ENCODE measurements around the gene PTPN20.
"Not testable (repeated sequence)": the region's sequence is repeated elsewhere in the genome, so short reads cannot be mapped to it uniquely, and the experiment has no call there.

The PTPN20 gene, protein sequence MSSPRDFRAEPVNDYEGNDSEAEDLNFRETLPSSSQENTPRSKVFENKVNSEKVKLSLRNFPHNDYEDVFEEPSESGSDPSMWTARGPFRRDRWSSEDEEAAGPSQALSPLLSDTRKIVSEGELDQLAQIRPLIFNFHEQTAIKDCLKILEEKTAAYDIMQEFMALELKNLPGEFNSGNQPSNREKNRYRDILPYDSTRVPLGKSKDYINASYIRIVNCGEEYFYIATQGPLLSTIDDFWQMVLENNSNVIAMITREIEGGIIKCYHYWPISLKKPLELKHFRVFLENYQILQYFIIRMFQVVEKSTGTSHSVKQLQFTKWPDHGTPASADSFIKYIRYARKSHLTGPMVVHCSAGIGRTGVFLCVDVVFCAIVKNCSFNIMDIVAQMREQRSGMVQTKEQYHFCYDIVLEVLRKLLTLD

DNA sequence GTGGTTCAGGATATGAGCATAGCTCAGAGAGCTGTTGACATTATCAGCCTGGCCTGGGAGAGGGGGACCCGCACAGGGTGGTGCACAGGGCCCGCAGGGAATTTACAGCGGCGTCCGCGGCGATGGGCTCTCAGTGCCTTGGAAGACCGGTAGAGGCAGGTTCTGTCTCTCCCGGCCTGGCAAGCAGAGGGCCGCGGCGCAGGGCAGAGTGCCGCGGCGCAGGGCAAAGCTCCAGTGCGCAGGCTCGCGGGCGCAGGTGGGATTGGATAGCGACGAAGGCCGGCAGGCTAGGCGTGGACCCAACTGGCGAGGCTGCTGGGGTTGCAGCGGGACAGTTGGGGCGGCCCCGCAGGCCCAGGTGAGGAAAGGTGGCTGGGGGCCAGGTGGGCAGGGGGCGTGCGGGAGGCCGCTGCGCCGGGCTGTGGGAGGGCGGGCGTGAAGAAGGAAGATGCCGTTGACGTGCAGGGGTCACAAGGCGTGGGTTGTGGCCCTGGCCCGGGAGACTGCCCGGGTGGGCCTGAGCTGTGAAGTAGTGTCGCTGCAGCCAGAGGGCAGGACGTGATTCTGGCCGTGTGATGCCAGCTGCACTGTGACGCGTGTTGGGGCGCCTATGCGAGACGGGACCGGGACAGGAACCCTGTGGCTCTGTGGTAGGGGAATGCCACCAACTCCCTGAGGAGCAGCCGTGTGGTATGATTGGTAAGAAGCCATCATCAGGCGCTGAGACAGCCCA lies at the start of gene PTPN20:
Gene PTPN20, plus strand, starts transcription at position 285 of the 733 bp plus-strand sequence. CDS start 21,072 bp downstream, outside the sequence.
- peak in 1 of 2 experiments; percentile 21 for DNase-seq

DNA sequence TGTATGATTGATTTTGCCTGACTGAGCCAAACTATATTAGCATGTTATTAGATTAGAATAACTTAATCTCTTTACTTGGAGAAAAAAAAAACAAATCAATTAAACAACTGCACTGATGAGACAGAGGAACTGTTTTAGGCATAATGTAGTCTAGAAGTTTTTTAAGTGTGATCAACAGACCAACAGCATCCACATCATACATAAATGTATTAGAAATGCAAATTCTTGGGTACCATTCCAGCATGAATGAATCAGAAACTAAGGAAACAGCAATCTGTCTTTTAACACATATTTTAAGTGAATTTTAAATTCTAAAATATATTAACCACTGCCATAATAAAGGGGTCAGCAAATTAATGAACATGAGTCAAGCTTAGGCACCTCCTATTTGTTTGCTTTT lies 41.5 kb upstream of the PTPN20 start:
- DNase-seq = not testable (repeated sequence)

DNA sequence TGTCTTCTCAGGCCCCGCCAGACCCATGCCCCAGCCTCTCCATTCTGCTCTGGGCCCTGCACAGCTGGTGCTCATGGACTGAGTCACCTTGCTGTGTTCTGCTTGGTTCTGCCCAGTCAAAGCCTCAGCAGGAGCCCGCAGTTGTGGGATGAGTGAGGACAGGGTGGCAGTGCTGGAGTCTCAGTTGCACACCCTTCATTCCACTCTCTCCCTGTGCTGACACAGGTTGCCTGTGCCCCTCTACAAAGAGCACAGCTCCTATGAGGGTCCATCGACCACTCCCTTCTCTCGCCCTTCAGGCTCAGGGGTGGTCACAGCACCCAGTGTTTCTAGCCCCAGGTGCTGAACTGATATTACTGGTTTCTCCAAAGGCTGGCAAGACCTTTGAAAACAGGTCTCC lies 39.6 kb upstream of the PTPN20 start:
- DNase-seq = not testable (repeated sequence)

DNA sequence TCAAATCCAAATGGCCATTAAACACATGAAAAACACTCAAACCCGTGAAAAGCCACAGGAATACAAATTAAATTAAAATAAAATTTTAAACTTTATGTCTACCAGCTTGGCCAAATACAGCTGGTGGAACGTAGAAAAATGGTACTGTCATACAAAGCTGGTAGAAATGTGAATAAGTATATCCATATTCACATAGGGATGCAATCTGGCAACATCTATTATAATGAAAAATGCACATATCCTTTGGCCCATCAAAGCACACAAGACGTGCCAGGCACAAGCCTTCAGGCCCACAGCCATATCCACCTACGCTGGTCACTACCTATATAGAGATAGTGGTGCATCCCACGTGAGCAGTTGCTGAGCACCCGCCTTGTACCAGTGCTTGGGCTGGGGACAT lies 35.9 kb upstream of the PTPN20 start:
- not testable (repeated sequence) for DNase-seq

DNA sequence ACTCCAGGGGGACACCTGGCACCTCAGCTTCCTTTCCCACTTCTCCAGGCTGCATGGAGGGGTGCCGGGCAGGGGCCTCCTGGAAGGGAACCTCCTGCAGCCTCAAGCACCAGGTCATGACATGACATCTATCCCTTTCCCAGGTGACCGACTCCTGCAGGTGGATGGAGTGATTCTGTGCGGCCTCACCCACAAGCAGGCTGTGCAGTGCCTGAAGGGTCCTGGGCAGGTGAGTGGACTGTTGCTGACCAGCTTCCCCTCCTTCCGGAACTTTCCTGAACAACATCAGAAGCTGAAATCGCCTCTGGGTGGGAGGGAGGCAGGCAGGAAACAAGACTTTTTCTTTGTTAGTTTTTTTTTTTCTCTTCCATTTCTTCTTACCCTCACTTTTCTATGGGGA lies 34.5 kb upstream of the PTPN20 start:
- not testable (repeated sequence) for DNase-seq

DNA sequence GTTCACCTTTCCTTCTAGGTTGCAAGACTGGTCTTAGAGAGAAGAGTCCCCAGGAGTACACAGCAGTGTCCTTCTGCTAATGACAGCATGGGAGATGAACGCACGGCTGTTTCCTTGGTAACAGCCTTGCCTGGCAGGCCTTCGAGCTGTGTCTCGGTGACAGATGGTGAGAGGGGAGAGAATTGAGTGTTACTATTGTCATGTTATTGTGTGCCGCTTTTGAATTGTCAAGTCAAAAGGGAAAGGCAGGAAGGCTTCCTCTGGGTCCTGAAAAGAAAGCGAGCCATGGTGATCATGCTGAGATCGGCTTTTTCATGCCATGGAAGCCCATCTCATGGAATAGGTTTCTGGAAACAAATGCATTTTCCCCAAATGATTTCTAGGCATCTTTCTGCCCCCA lies 32.5 kb upstream of the PTPN20 start:
- DNase-seq = not testable (repeated sequence)

DNA sequence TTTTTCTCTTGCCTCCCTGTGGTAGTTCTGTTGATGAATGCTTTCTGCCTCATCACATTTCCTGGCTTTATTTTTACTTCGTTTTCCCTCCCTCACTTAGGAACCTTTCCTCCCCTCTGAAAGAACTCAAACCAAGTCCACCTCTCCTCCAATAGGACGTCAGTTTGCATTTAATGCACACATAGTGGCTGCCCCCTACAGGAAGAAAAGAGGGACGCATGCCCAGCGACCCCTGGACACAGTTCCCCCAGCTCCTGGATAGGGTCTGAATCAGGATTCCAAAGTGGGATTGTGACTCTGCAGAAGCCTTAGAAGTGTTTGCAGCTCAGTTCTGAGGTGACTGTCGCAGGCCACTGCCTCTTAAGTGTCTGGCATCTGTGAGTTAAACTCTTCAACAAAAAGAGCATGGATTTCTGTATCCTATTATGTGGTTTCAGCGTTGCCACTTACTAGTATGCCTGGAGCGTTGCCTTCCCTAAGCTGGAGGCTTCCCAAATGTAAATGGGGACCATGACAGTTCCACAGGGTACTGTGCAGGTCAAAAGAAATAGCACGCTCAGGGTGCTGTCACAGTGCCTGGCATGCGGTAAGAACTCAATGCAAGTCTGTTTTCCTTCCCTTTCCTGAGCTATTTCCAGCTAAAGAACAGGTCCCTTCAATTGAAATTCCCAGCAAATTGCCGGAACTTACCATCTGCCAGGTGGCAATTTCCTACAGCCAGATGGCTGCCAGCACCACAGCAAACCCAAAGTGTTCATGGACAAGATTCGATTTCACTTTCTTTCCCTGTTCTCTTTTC lies 20.2 kb upstream of the PTPN20 start:
- peak; percentile 37 to 45 for DNase-seq

DNA sequence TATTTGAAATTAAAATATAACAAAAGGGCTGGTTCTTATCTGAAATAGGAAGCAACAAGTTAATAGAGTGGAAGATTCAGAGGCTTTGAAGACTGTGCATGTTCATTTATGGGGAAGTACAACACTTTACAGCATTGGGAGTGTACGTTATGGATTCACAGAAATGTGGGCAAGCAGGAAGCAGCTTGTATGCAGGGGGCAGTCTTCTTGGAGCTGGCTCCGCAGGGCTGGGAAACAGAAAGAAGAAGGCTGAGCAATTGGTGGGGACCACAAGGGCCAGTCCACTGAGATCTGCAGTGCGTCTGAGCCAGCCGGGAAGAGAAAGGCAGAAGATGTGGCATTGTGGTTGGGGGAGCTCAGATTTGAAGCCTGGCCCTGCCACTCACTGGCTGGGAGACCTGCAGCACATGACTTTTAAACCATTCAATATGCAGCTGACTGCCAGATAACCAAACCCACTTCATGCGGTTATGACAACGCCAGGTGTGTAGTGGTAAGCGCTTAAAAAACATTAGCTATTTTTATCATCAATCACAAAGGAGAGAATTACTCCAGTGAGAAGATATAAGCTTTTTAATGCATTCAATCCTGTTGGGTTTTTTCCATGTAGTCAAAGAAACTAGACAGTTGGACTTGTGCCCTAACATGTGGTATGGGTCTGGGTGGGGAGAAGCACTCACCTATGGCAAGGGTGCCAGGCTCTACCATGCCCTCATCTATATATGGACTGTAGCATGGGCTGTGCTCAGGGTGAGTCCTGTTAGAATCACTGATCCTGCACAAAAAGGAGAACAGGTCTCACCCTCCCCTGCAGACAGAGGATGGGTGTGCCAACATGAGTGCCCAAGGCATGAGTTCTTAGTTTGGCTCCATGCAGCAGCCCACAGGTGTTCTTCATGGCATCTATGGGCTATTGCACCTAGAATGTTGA lies 14.2 kb upstream of the PTPN20 start:
- not testable (repeated sequence) for DNase-seq

DNA sequence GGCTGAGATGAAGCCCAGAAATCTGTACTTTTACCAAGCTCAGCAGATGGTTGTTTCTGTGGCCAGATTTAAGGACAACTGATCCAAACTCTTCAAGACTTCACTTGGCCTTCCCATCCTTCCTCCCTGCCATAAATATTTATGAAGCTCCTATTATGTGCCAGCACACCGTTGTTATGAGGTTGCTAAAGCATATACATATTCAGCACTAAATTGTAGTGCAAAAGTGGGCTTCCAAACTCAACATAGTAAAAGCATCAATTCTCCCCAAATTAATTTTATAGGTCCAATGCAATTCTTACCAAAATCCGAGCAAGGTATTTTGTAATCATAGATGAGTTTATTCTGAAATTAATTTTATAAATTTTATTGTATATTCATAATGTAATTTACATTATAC lies 10.0 kb upstream of the PTPN20 start:
- not testable (repeated sequence) for DNase-seq

DNA sequence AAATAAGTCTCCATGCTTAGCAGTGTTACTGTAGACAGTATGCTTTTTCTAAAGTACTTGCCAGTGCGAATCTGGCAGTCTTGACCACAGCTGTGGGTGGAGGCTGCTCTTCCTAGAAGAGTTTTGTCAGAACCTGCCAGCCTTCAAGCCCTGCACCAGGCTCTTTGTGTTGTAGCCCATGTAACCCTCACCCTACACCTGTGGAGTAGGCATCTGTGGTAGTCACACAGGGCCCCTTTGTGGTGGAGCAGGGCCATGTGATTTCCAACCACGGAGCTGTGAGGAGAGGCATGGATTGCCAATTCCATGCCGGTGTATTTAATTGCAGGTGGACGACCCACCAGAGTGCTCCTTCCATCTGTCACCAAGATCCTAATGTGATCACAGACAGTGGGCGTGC lies 7.4 kb upstream of the PTPN20 start:
- DNase-seq = not testable (repeated sequence)

DNA sequence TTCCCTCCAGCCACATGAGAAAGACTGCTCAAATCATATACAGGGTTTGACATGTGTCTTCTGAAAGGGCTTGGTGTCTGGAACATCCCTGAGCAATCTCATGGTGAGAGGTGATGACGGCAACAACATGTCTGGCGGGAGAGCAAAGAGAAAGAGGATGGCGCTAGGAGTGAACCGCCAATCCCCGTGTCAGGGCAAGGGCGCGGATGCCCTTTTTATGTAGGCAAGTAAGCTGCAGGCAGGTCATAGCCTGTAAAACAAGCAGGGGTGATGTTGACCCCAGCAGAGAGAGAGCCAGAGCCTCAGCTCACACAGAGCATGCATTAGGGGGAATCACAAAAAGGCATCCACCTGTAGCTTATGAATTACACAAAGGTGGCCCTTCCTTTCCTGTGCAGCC lies 4.9 kb upstream of the PTPN20 start:
- DNase-seq = not testable (repeated sequence)

DNA sequence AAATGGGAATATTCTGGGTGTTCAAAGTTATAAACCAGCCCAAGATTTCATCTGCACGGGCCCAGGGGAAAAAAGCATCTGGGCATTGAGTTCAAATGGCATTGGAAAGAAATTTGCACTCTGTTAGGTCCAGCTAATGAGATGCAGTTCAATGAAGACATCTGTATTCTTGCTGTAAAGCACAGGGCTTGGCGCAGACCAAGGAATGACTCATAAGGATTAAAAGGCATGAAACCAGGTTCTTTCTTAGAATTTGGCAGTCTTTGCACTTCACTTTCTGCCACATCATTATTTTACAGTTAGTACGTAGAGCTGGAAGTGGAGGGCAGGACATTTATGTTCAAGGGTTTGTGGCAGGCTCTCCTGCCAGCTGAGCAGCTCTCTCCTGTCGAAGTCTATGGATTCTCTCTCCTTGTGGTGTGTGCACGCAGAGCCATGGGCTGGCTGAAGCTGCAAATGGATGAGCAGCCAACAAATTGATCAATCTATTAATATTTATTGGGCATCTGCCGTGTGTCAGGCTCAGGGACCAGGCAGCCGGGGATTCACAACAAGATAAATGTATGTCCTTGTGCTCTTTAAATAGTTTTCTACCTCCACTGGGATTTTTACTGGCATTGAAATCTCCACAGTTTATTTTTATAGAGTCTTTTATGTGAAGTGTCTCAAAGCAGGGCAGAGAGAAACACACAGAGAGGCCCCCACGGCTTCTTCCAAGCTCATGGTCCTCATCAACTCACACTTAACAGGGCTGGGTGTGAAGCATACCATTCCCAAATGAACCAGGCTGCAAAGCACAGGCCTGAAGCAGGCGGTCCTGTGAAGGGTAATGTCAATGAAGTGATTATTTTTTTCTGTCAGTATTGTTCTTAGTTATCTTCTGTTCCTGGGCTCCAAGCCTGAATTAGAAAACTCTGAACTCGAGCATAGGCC lies 3.8 kb upstream of the PTPN20 start:
- DNase-seq = not testable (repeated sequence)

DNA sequence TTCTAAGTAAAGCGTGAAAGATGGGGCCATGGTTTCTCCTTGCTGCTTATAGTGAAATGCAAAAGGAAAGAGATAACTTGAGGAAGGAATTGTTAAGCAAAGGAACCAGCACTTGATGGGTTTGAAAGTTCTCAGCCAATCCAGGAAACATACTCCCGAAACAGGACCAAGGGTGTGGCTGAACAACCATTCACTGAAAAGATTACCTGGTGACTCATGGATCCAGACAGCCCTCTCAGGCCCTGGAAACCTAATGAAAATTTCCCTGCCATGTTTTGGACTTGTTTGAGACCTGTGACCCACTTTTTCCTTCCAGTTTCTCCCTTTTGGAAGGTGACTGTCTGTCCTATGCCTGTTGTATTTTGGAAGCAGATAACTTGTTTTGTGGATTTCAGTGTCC lies 11.3 kb downstream of the PTPN20 start:
- DNase-seq = not testable (repeated sequence)

DNA sequence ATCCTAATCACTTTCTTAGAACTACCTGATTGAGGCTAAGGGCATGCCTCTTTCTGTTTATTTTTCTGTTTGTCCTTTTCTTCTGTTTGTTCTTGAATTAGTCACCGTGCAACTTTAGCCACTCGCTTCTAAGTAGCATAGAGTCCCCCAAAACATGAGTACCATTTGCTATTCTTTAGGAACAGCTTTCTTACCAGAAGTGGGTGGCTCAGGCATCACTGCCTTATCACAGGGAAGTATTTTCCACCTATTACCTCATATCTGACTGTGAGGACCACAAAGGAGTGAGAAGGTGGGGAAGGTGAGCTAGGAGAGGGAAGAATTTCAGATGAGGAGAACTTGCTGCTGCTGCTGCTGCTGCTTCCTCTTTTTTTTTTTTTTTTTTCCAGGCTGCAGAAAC lies 13.9 kb downstream of the PTPN20 start:
- DNase-seq = not testable (repeated sequence)

DNA sequence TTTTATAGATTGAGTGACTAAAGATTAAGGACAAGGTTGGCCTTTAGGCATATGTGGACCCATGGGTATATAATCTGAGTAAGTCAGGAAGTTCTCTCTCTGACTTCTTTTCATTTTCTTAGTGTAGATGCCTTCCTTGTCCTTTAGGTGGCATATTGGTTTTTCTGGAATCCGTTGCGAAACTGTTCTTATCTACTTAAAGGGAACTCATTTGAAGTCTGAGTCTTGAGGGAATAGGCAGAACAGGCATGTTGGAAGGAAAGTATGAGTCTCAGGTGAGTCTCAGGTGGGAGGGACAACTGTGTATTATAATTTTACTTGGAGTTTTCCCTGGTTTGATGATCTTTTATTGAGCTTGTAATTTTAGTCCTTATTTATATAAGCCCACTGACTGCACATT lies 14.6 kb downstream of the PTPN20 start:
- not testable (repeated sequence) for DNase-seq

DNA sequence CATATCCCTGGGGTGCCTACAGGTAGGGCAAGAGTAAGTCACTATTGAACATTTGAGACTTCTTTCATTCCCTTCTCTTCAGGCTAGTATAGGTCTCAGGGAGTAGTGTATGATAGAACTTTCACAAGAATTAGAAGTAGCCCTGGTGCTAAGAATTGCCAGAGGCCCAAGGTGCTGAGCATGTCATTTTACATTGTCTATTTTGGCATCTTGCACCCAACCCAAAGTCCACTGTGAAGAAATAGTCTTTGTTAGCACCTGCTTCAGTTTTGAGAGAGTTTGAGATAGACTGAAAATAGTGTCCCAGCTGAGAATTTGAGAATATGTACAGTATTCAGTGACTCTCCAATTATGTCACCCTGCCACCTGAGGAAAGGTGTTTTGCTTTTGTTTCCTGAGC lies 17.6 kb downstream of the PTPN20 start:
- DNase-seq = not testable (repeated sequence)

DNA sequence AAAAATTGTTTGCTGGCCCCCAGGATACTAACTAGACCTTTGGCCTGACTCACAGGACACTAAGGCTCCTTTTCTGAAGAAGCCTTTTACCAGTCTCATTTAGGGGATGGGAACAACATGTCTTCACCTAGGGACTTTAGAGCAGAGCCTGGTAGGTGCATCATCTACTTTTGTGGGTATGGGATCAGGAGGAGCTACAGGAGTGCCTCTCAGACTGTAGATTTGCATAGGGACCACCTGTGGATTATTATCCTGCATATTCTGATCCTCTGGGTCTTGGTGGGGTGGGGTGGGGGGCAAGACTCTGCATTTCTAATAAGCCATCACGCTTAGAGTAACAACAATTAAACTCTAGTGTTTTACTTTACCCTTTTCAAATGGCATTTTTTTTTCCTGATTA lies 21.2 kb downstream of the PTPN20 start:
- not testable (repeated sequence) for DNase-seq

DNA sequence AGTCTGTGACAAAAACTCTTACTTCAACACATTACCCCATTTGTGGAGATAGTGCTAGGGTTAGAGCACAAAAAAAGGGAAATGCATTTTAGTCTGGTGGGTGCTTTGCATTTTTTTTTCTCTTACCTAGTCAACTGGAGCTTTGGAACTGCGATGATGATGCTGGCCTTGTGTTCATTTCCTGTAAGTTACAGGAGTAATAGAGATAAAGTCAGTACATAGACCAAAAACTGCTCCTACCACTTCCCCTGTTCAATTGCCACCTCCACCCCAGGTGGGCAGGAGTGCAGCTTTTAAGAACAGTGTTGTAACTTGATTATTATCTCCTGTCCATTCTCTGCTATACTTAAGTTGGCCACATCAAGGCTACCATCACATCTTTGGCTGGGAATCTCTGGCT lies 29.9 kb downstream of the PTPN20 start:
- not testable (repeated sequence) for DNase-seq

DNA sequence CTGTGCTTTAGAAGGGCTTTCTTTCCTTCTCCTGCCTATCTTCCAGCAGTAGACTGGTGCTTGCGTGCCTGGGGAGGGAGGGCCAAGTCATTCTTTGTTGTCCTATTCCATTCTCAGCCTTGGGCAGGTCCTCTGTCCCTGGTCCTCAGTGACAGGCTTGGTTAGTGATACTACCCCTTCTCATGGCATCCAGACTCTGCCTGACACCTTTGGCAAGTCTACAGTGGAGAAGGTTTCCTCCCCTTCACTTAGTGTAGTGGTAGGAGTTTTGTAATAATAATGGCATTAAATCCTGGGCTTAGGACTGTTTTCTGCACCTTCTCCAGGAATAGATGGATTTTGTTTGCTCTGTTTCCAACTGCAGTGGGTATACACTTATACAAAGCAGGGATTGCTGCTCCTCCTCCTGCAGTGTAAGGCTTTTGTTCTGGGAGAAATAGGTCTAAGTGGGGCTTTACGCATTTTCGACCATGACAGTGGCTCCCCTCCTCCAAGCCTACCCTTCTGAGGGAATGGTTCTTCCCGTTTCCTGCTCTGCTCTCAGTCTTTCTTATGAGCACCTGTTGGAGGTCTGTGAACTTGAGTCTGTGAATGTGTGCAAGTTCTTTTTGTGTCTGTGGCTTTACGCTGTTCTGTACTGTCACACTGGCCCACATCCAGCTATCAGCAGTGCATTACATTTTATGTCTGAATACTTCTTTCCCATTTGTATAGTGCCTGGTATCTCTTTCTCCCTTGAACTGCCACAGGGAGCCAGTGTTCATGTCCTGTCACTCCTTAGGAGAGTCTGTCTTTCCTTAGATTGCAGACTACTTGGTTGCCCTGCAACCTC lies 37.7 kb downstream of the PTPN20 start:
- DNase-seq = not testable (repeated sequence)

DNA sequence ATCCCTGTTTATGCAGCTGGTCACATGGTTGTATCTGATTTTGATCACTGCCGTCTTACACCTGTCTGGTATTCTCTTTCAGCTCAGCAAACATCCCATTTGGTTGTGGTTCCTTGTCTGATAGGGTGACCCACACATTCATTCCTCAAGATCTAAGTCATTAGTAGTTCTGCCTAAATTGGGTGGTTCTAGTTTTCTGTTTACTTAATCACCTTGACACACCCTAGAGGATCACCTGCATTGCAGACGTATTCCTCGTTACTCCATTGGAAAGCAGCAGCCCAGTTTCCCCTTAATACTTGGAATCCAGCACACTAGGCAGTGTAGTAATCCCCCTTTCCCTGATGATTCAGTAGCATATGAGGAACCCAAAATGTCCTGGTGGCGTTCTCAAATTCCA lies 41.3 kb downstream of the PTPN20 start:
- DNase-seq = not testable (repeated sequence)
